GM18868 (cell line): ENCODE data around the gene PACS1.

Experiments
- ATAC-seq: cut with Tn5 transposase; IDR thresholded peaks from one replicate; pipeline ENCODE4 v1.9.1; 2021; ENCODE audit warnings: mild to moderate bottlenecking, moderate library complexity; ENCODE audit not compliant: unreplicated experiment

PACS1 gene

GRCh38 chr11:66131937-66132632, 62.0 kb downstream of the PACS1 start:
- no peak for ATAC-seq

- no peak for ATAC-seq
These were observed 63.2 kb downstream of the PACS1 start for GRCh38 chr11:66133216-66133775.

GRCh38 chr11:66136752-66137123, 66.7 kb downstream of the PACS1 start:
- ATAC-seq = no peak

GRCh38 chr11:66139817-66140404, 69.8 kb downstream of the PACS1 start:
- no peak for ATAC-seq

- no peak for ATAC-seq
These were observed 72.5 kb downstream of the PACS1 start for GRCh38 chr11:66142370-66143263.

- ATAC-seq = no peak
These were observed 73.1 kb downstream of the PACS1 start for GRCh38 chr11:66143264-66143566.

GRCh38 chr11:66143996-66144678, 74.1 kb downstream of the PACS1 start:
- ATAC-seq = no peak

- ATAC-seq = no peak
These were observed 76.0 kb downstream of the PACS1 start for GRCh38 chr11:66146074-66146473.

GRCh38 chr11:66146940-66147339, 76.9 kb downstream of the PACS1 start:
- ATAC-seq = no peak

- no peak for ATAC-seq
These were observed 80.1 kb downstream of the PACS1 start for GRCh38 chr11:66150140-66150539.

- ATAC-seq = no peak
These were observed 80.7 kb downstream of the PACS1 start for GRCh38 chr11:66150725-66151124.

- ATAC-seq = no peak
These were observed 81.2 kb downstream of the PACS1 start for GRCh38 chr11:66151273-66151672.

GRCh38 chr11:66154109-66154508, 84.0 kb downstream of the PACS1 start:
- ATAC-seq = no peak

- ATAC-seq = no peak
These were observed 85.5 kb downstream of the PACS1 start for GRCh38 chr11:66155387-66156073.

- ATAC-seq = no peak
These were observed 87.3 kb downstream of the PACS1 start for GRCh38 chr11:66157182-66157864.

- no peak for ATAC-seq
These were observed 88.1 kb downstream of the PACS1 start for GRCh38 chr11:66158156-66158555.

GRCh38 chr11:66159324-66159984, 89.4 kb downstream of the PACS1 start:
- ATAC-seq = no peak

GRCh38 chr11:66160709-66161108, 90.6 kb downstream of the PACS1 start:
- no peak for ATAC-seq

GRCh38 chr11:66168289-66168688, 98.2 kb downstream of the PACS1 start:
- no peak for ATAC-seq
